Measurements from ENCODE around the gene KEAP1.

DNA sequence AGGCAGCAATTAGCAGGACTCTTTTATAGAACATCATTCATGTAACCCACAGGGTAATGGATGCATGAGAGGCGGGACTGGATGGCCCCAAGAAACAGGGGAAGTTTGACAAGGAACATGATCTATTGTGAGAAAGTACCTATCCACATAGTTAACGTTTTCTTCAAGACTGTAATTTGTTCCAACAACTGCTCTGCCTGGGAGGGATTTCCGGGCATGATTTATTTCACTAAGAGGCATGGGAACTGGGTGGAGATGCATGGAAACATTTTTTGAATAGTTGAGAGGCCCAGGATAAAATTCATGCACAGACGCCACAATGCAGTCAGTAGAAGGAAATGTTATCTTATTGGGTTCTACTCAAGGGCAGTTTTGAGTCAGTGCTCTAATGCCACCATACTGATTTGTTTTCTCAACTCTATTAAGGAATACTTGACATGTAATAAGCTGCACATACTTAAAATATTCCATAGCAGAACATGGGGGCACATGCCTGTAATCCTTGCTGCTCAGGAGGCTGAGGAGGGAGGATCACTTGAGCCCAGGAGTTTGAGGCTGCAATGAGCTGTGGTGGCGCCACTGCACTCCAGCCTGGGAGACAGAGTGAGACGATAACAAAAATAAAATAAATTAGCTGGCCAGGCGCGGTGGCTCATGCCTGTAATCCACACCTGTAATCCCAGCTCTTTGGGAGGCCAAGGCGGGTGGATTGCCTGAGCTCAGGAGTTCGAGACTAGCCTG, 30.7 kb upstream of the KEAP1 start:
- TF ChIP-seq, protein P1, sequence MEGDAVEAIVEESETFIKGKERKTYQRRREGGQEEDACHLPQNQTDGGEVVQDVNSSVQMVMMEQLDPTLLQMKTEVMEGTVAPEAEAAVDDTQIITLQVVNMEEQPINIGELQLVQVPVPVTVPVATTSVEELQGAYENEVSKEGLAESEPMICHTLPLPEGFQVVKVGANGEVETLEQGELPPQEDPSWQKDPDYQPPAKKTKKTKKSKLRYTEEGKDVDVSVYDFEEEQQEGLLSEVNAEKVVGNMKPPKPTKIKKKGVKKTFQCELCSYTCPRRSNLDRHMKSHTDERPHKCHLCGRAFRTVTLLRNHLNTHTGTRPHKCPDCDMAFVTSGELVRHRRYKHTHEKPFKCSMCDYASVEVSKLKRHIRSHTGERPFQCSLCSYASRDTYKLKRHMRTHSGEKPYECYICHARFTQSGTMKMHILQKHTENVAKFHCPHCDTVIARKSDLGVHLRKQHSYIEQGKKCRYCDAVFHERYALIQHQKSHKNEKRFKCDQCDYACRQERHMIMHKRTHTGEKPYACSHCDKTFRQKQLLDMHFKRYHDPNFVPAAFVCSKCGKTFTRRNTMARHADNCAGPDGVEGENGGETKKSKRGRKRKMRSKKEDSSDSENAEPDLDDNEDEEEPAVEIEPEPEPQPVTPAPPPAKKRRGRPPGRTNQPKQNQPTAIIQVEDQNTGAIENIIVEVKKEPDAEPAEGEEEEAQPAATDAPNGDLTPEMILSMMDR (IDR thresholded peaks at IDR 0.05): no peak
- TF ChIP-seq SIN3A (IDR thresholded peaks at IDR 0.05; ENCODE audit: borderline replicate concordance, insufficient read depth, low read depth, low read length) (no peak), TCF7L2 (IDR thresholded peaks at IDR 0.05; ENCODE audit: low read depth, low read length) (no peak)
